OCI-LY3 (cell line): Measurements from ENCODE around the gene CCDC8.

Experiments
- H2AFZ ChIP-seq: fragments of 200-600, 300-600 bp; shearing (Covaris generic); 2 replicates; pipeline ENCODE4 v1.6.0; 2014; ENCODE audit warnings: antibody characterized with exemption, low read depth, low read length
- H3K27ac ChIP-seq: fragments of 200-600, 300-600 bp; sonication (generic); 2 replicates; pipeline ENCODE4 v1.5.1; 2014; ENCODE audit warnings: mild to moderate bottlenecking, low read length, moderate library complexity, mixed read lengths
- H3K27me3 ChIP-seq: fragments of 200-600, 300-600 bp; sonication (generic); 2 replicates; pipeline ENCODE4 v1.6.1; 2014; ENCODE audit warnings: low read depth, low read length, mixed read lengths
- H3K36me3 ChIP-seq: fragments of 200-600, 300-600 bp; sonication (generic); replicated peaks from 2 replicates; pipeline ENCODE3; 2014; ENCODE audit warnings: low read depth, low read length, mixed read lengths
- H3K4me1 ChIP-seq: fragments of 300-600, 200-600 bp; sonication (generic); 2 replicates; pipeline ENCODE4 v1.6.1; 2014; ENCODE audit warnings: low read length, mixed read lengths
- H3K4me2 ChIP-seq: fragments of 200-600, 300-600 bp; sonication (generic); 2 replicates; pipeline ENCODE4 v1.6.1; 2014; ENCODE audit warnings: low read length, mixed read lengths
- H3K4me3 ChIP-seq: fragments of 300-600, 200-600 bp; sonication (generic); 2 replicates; pipeline ENCODE4 v1.5.1; 2014; ENCODE audit warnings: antibody characterized with exemption, mild to moderate bottlenecking, low read length, moderate library complexity
- H3K79me2 ChIP-seq: fragments of 300-600, 200-600 bp; shearing (Covaris generic); 2 replicates; pipeline ENCODE4 v1.6.1; 2014; ENCODE audit warnings: mild to moderate bottlenecking, low read length, mixed read lengths
- H3K9ac ChIP-seq: fragments of 300-600, 200-600 bp; shearing (Covaris generic); 2 replicates; pipeline ENCODE4 v1.6.0; 2014; ENCODE audit warnings: mild to moderate bottlenecking, low read length, moderate library complexity
- H3K9me3 ChIP-seq: fragments of 200-600, 300-600 bp; shearing (Covaris generic); 2 replicates; pipeline ENCODE4 v1.6.1; 2014; ENCODE audit warnings: low read length, mixed read lengths; ENCODE audit not compliant: insufficient read depth
- H4K20me1 ChIP-seq: fragments of 200-600, 300-600 bp; sonication (generic); 2 replicates; pipeline ENCODE4 v1.6.1; 2016; ENCODE audit warnings: low read length, mixed read lengths; ENCODE audit not compliant: insufficient read depth
- CTCF ChIP-seq: fragments of 200-600, 300-600 bp; sonication (generic); IDR thresholded peaks from 2 replicates; pipeline ENCODE4 v1.5.1; 2014; ENCODE audit warnings: antibody characterized with exemption, low read length, low read depth
- EZH2phosphoT487 ChIP-seq: fragments of 200-600 bp; shearing (Covaris generic); IDR thresholded peaks from 2 replicates; pipeline ENCODE4 v1.6.1; 2018; ENCODE audit warnings: antibody characterized with exemption, mixed run types, low read depth

CCDC8 gene

GRCh38 chr19:46413262-46414031 is at the start of gene CCDC8:
CCDC8 (minus strand) TSS chr19:46413564; CDS start chr19:46412810, 754 bp downstream.
- TF ChIP-seq CTCF (no peak), EZH2phosphoT487 (no peak)
- no peak within 1 kb of the TSS for H3K4me2 ChIP-seq
- no peaks in the 10 kb centered on the region for H3K36me3 ChIP-seq
- no peaks in the 10 kb centered on the region for H3K79me2 ChIP-seq
- H3K27ac ChIP-seq, result no peak within 1 kb of the TSS
- no peaks in the 10 kb centered on the region for H3K4me1 ChIP-seq
- no peaks in the 10 kb centered on the region for H3K9me3 ChIP-seq
- no peak within 1 kb of the TSS for H2AFZ ChIP-seq
- H3K4me3 ChIP-seq, result no peak within 1 kb of the TSS
- no peak within 1 kb of the TSS for H3K9ac ChIP-seq
- H4K20me1 ChIP-seq, result no peaks in the 10 kb centered on the region
- peaks cover 2% of the 10 kb centered on the region; the same call in 1 of the 2 replicates for H3K27me3 ChIP-seq

- no peaks in the 10 kb centered on the region for H3K79me2 ChIP-seq
- no peaks in the 10 kb centered on the region for H3K36me3 ChIP-seq
- no peak overlapping the region for H2AFZ ChIP-seq
- H3K9me3 ChIP-seq, result no peaks in the 10 kb centered on the region
- H4K20me1 ChIP-seq, result no peaks in the 10 kb centered on the region
- H3K27ac ChIP-seq, result no peak overlapping the region
- no peak overlapping the region for H3K9ac ChIP-seq
- TF ChIP-seq EZH2phosphoT487, result no peak
- no peak for TF ChIP-seq CTCF
- no peak overlapping the region for H3K4me3 ChIP-seq
- peaks cover 25% of the 10 kb centered on the region for H3K4me1 ChIP-seq
- H3K27me3 ChIP-seq, result 0 out of 2 replicates have a peak, but pooled peaks cover 5% of the 10 kb centered on the region
- H3K4me2 ChIP-seq, result no peak overlapping the region
These were observed 48.2 kb upstream of the CCDC8 start for GRCh38 chr19:46461537-46461936.

GRCh38 chr19:46460981-46461380 is 47.6 kb upstream of the CCDC8 start:
- H3K4me1 ChIP-seq, result peaks cover 21% of the 10 kb centered on the region
- H3K36me3 ChIP-seq, result no peaks in the 10 kb centered on the region
- TF ChIP-seq EZH2phosphoT487, result no peak
- TF ChIP-seq CTCF, result no peak
- no peak overlapping the region for H3K9ac ChIP-seq
- H4K20me1 ChIP-seq, result no peaks in the 10 kb centered on the region
- no peaks in the 10 kb centered on the region for H3K9me3 ChIP-seq
- H3K27ac ChIP-seq, result no peak overlapping the region
- no peak overlapping the region for H3K4me2 ChIP-seq
- H2AFZ ChIP-seq, result no peak overlapping the region
- H3K79me2 ChIP-seq, result no peaks in the 10 kb centered on the region
- H3K4me3 ChIP-seq, result no peak overlapping the region
- 0 out of 2 replicates have a peak, but pooled peaks cover 5% of the 10 kb centered on the region for H3K27me3 ChIP-seq

- no peak overlapping the region for H3K4me3 ChIP-seq
- H3K9me3 ChIP-seq, result no peaks in the 10 kb centered on the region
- H4K20me1 ChIP-seq, result no peaks in the 10 kb centered on the region
- no peak overlapping the region for H3K27ac ChIP-seq
- H2AFZ ChIP-seq, result no peak overlapping the region
- H3K4me1 ChIP-seq, result peaks cover 12% of the 10 kb centered on the region
- H3K27me3 ChIP-seq, result 0 out of 2 replicates have a peak, but pooled peaks cover 5% of the 10 kb centered on the region
- no peaks in the 10 kb centered on the region for H3K36me3 ChIP-seq
- no peak for TF ChIP-seq EZH2phosphoT487
- TF ChIP-seq CTCF, result no peak
- H3K79me2 ChIP-seq, result no peaks in the 10 kb centered on the region
- H3K4me2 ChIP-seq, result no peak overlapping the region
- H3K9ac ChIP-seq, result no peak overlapping the region
These were observed 46.7 kb upstream of the CCDC8 start for GRCh38 chr19:46460055-46460454.
